H4 (cell line): ENCODE results near the gene SLC15A3. TPM values are rescaled to one million over a fixed set of nuclear protein-coding genes. Genes with fewer than 3 reads are reported as not detected.
A peak's percentile ranks its signal among the peaks of the same experiment; 100 is the strongest.
"Not testable (repeated sequence)": the region's sequence is repeated elsewhere in the genome, so short reads cannot be mapped to it uniquely, and the experiment has no call there.

Source experiments
- DNase-seq: peaks from one replicate; pipeline ENCODE4 v3.0.0-alpha.2; 2015; ENCODE audit warnings: low spot score
- total RNA-seq: library from RNA; depleted of rRNA; stranded (reverse); fragments of >200 nt; shearing (Covaris generic); gene quantifications from 2 replicates; pipeline ENCODE4 v1.2.3, GENCODE V29; 2014

SLC15A3 gene
- total RNA-seq, 1 experiment from 2014 or later: 5.8 TPM

GRCh38 chr11:60914633-60915247, 37.2 kb downstream of the SLC15A3 start:
- no peak for DNase-seq

DNA sequence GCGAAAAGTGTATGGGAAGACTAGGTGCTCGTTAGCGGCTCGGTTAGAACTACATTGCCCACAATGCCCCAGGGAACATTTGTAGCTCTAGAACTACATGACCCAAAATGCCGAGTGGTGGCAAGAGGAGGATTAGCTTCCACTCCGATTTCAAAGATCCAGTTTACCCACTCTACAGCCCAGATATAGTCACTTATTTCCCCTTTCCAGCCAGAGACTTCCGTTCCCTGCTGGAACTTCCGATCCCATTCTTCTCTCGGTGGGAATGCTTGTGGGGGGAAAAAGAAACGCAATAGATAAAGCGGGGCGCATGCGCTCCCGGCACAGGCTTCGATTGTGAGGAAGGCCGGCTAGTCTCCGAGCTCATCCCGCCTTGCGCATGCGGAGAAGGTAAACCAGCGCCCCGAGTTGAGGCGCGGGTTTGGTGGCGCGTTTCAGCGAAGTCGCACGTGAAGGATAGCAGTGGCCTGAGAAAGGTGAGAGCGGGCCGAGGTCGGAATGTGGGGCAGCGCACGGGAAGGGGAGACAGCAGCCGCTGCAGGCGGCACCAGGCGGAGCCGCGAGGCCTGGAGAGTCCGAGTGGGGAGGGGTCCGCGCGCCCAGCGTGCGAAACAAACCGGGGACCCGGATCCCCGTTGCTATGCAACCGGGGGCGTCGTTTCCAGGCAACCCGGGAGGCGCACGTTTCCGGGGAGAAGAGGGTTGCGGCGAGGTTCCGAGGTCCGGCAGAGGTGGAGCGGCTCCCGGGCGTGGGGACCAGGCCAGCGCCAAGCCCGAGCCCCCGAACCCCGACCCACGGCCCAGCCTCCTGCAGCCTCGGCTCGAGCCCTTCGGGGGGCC, 38.0 kb downstream of the SLC15A3 start, which contains the start of gene TMEM109:
TSS of gene TMEM109 (plus strand) at position 366 of the 840 bp plus-strand sequence. CDS start 5,536 bp downstream, outside the sequence.
- peak; percentile 84 for DNase-seq

DNA sequence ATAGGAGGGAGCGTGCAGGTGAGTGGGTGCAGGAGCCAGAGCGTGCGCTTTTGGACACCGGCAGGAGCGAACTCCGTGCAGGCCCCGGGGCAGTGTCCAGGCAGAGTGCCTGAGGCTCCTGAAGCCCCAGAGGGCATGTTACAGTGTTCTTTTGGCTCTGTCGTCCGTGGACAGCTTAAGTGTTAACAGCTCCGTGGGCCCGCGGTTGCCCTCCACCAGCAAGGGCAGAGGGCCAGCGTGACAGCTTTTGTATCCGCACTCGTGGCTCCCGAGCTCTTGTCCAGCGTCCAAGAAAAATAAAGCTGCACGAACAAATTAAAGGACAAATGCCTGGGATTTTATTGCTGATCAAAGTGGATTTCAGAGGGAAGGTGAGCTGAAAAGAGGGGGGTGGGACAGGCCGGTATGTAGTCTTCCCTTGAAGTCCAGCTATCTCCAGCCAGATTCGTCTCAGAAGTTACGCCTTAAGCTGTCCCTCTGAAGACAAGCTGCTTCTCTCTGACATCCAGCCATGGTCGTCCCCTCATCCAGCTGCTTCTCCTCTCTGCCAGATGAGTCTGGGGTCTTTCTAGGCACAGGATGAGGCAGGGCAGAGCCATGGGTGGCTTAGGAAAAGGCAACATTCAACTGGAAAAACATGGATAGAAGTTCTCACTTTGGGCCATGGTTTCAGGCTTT, 39.0 kb downstream of the SLC15A3 start:
- DNase-seq: no peak

DNA sequence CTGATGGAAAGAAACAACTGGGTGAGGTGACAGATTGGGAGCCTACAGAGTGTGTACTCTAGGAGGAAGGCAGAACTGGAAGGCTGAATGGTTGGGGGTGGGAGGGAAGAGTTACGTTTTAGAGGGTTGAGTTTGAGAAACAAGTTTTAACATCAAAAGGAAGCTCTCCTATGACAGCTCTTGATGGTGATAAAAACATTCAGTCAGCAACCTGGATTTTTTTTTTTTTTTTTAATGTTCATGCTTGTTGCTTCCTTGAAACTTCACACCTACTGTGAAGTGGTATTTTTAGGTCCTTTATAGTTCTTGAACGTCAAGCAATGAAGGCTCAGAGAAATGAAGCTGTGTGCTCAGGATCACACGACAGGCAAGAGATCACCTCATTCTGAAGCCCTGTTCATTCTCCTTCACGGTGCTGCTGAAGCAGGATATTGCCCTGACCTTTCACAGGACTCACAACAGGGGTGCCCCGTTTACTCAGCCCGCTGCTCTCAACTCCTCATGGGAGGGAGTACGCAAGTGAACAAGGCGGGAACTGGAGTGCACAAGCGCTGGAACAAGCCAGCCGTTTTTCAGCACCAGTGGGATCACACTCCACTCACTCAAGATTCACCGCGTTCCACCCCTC, 39.6 kb downstream of the SLC15A3 start:
- no peak for DNase-seq

DNA sequence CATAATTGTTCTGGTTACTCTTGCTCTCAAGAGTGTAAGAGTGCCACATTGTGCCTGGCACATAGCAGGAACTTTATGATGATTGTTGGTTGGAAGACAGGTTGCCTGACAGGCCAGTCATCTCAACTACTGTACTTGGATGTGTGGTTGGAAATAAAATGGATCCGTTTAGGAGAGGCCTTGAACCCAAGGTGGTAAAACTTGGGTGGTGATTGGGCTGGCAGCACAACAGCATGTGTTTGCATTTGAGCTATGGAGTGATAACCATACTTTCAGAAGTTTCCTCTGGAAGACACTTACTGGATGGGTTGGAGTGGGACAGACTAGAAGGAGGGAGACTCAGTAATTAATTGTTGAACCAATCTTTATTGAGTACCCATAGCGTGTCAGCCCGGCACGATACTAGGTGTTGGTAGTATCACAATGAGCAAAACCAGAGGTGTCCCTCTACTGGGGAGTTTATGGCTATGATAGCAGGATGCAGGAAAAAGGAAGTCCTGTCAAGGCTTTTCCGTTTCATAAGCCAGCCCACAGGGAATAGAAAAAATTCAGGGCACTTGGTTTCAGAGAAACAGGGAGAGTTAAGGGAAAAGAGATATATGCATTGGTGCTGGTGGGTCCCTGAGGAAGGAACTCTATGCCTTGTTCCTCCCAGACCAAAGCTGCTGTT, 41.1 kb downstream of the SLC15A3 start:
- DNase-seq: no peak

DNA sequence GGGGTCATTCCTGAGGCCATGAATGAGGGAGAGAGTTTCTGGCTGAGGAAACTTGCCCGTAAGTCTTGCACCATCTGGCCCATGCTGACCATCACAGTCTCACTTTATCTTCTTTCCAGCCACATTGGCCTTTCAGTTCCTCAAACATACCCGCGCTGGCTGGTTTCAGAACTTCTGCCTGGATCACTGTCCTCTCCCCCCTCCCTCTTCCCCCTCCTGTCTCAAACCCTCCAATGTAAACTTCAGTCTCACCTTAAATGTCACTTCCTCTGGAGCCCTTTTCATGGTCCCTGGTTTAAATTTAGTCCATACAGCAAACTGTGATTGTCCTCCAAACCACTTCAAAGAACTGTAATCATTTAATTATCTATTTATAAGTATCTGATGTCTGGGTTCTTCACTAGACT, 41.7 kb downstream of the SLC15A3 start:
- DNase-seq: no peak

DNA sequence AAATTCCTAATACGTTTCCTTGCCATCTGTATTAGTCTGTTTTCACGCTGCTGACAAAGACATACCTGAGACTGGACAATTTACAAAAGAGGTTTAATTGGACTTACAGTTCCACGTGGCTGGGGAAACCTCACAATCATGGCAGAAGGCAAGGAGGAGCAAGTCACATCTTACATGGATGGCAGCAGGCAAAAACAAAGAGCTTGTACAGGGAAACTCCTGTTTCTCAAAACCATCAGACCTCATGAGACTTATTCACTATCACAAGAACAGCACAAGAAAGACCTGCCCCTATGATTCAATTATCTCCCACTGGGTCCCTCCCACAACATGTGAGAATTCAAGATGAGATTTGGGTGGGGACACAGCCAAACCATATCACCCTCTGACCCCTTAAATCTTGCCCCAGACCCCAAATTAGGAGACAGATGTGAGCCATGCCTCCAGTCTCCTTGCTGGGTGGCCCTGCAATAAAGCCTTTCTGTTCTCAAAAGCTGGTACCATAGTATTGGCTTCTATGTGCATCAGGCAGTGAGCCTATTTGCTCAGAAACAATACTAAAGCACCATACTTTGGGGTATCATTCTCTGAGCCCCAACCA, 42.2 kb downstream of the SLC15A3 start:
- not testable (repeated sequence) for DNase-seq

- DNase-seq: no peak
Measured at GRCh38 chr11:60908803-60909202, 43.2 kb downstream of the SLC15A3 start.

GRCh38 chr11:60906132-60906972, 45.6 kb downstream of the SLC15A3 start, which contains the start of gene PRPF19:
Gene PRPF19 (minus strand): TSS chr11:60906585. CDS start chr11:60906382, 203 bp downstream.
- DNase-seq: peak; percentile 93

DNA sequence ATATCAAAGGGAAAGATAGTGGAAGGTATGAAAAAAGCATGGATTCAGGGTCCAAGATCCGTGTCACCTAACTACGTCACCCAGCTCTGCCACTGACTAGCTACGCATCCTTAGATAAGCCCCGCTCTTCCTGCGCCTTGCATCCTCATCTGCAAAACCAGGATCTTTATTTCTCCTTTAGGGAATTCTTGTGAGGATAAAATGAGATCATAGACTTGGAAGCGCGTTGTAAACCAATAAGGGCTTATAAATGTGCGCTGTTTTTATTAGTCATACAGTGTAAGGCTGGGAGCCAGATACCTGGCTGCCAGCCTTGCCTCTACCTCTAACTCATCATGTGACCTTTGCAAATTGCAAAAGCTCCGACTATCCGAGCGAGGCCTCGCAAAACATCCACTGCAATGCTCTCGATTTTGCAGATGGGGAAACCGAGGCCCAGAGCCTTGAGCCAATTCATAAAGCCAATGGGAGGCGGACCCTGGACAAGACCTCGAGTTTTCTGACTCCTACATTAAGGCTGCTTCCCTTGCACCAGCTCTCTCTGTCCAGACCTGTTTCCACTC, 46.3 kb downstream of the SLC15A3 start:
- no peak for DNase-seq

- no peak for DNase-seq
Measured at GRCh38 chr11:60905047-60905446, 46.9 kb downstream of the SLC15A3 start.

- no peak for DNase-seq
Measured at GRCh38 chr11:60902625-60903024, 49.4 kb downstream of the SLC15A3 start.

GRCh38 chr11:60900673-60901404, 51.1 kb downstream of the SLC15A3 start:
- no peak for DNase-seq

DNA sequence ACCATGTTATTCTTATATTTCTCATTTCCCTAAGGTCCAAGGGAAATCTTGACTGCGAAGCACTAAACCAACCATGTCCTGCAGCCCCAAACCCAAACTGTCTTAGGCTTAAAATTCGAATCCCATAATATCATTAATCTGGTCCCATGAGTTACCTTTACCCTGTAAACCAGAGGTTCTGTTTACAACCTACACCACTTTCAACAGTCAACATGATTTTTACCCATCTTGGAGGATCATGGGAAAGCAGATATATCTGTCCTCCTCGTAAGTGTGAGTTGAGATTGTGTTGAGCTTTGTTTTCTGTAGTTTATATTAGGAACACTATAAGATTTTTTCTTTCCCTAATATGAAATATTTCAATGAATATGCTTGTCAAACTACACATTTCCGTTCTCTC, 52.0 kb downstream of the SLC15A3 start:
- DNase-seq: no peak

- peak; percentile 83 for DNase-seq
Measured at GRCh38 chr11:60899046-60899936, 52.7 kb downstream of the SLC15A3 start.

DNA sequence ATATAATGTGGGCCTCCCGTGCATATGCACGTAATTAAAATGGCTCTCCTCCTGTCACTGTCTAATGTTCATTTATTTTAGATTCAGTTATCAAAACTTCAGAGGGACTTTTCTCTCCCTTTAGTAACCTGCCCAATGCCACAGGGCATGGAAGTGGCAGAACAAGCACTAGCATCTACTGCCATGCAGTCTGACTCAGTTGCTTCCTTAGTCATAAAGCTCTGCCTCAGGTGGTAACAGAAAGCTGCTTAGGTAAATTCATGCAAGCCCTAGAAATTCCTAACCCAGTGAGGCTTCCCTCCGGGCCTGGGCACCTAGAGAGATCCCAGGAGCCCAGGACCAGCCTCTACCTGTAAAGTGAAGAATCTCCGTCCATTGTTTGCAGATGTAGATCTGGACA, 54.5 kb downstream of the SLC15A3 start:
- DNase-seq: no peak

DNA sequence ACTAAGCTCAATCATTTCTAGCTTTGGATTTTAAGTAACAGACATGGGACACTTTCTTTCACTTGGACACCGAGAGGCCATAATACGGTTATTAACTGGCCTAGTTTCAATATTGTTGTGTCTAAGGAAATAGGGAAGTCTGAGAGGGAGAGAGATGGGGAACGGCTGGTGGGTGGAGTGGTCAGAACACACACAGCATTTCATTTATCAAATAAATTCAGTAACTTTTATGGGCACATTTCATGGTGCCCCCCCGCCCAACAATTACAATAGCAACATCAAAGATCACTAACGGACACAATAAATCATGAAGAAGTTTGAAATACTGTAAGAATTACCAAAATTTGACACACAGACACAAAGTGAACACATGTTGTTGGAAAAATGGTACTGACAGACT, 56.3 kb downstream of the SLC15A3 start:
- DNase-seq: no peak
